Measurements from ENCODE around the gene EDN1.

EDN1 gene

DNA sequence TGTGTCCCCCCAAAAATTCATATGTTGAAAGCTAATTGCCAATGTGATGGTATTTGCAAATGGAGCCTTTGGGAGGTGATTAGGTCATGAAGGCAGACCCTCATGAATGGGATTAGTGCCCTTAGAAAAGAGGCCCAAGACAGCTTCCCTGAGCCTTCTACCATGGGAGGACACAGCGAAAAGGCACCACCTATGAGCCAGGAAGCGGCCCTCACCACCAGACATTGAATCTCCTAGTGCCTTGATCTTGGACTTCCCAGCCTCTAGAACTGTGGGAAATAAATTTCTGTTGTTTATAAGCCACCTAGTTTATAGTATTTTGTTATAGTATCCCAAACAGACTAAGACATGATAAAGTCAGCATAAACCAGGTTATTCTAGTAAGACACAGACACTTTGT lies 18.9 kb downstream of the EDN1 start:
- Histone ChIP-seq H2AFZ (ENCODE audit: low read depth) (no peak overlapping the region), H3K4me1 (ENCODE audit: low read depth, poor library complexity, severe bottlenecking) (no peaks in the 10 kb centered on the region), H3K27me3 (ENCODE audit: insufficient read depth, low read depth) (no peaks in the 10 kb centered on the region), H3K9ac (no peak overlapping the region), H3K4me2 (no peak overlapping the region), H3K36me3 (ENCODE audit: insufficient read depth) (no peaks in the 10 kb centered on the region), H3K27ac (no peak overlapping the region), H3K79me2 (ENCODE audit: insufficient read depth, low read depth) (no peaks in the 10 kb centered on the region), H3K4me3 (IDR thresholded peaks at IDR 0.05; ENCODE audit: insufficient read depth, low read depth, low read length) (no peak overlapping the region), H4K20me1 (ENCODE audit: insufficient read depth) (no peaks in the 10 kb centered on the region)
- TF ChIP-seq CTCF (conservative IDR thresholded peaks at IDR 0.05; ENCODE audit: low read depth, low read length) = no peak

- no peaks in the 10 kb centered on the region for H3K4me1 ChIP-seq (ENCODE audit: low read depth, poor library complexity, severe bottlenecking)
- no peak overlapping the region for H2AFZ ChIP-seq (ENCODE audit: low read depth)
- no peaks in the 10 kb centered on the region for H3K36me3 ChIP-seq (ENCODE audit: insufficient read depth)
- H3K4me3 ChIP-seq (IDR thresholded peaks at IDR 0.05; ENCODE audit: insufficient read depth, low read depth, low read length) = no peak overlapping the region
- H3K4me2 ChIP-seq = no peak overlapping the region
- no peak overlapping the region for H3K27ac ChIP-seq
- H3K9ac ChIP-seq = no peak overlapping the region
- no peaks in the 10 kb centered on the region for H3K79me2 ChIP-seq (ENCODE audit: insufficient read depth, low read depth)
- no peak for TF ChIP-seq CTCF (conservative IDR thresholded peaks at IDR 0.05; ENCODE audit: low read depth, low read length)
- no peaks in the 10 kb centered on the region for H3K27me3 ChIP-seq (ENCODE audit: insufficient read depth, low read depth)
- H4K20me1 ChIP-seq (ENCODE audit: insufficient read depth) = no peaks in the 10 kb centered on the region
Measured at GRCh38 chr6:12311106-12311505, 20.9 kb downstream of the EDN1 start.

DNA sequence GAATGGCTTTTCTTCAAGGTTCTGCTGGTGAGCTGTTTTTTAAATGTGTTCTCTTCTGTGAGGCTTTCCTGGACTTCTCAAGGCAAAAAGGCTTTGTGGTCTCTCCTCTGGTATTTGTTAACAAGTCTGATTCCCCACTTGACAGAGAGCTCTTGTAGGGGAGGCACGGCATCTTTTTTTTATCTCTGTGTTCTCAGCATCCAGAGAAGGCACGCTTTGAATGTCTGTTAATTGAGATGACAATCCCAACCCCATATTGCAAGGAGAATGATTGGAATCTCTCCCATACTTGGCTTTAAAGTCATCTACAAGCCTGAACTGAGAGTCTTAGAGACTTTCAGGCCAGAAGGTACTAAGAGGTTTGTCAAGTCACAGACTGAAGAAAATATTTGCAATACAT lies 22.6 kb downstream of the EDN1 start:
- Histone ChIP-seq H3K4me2 (no peak overlapping the region), H3K9ac (no peak overlapping the region), H3K36me3 (ENCODE audit: insufficient read depth) (no peaks in the 10 kb centered on the region), H4K20me1 (ENCODE audit: insufficient read depth) (no peaks in the 10 kb centered on the region), H2AFZ (ENCODE audit: low read depth) (no peak overlapping the region), H3K4me3 (IDR thresholded peaks at IDR 0.05; ENCODE audit: insufficient read depth, low read depth, low read length) (no peak overlapping the region), H3K4me1 (ENCODE audit: low read depth, poor library complexity, severe bottlenecking) (no peaks in the 10 kb centered on the region), H3K27ac (no peak overlapping the region), H3K79me2 (ENCODE audit: insufficient read depth, low read depth) (no peaks in the 10 kb centered on the region), H3K27me3 (ENCODE audit: insufficient read depth, low read depth) (no peaks in the 10 kb centered on the region)
- TF ChIP-seq CTCF (conservative IDR thresholded peaks at IDR 0.05; ENCODE audit: low read depth, low read length) = no peak

- Histone ChIP-seq H3K27ac (no peak overlapping the region), H2AFZ (ENCODE audit: low read depth) (no peak overlapping the region)
Measured at GRCh38 chr6:12313306-12313991, 23.3 kb downstream of the EDN1 start.

More at GRCh38 chr6:12313306-12313991, 23.3 kb downstream of the EDN1 start:
- Histone ChIP-seq H3K9ac (no peak overlapping the region), H4K20me1 (ENCODE audit: insufficient read depth) (no peaks in the 10 kb centered on the region), H3K27me3 (ENCODE audit: insufficient read depth, low read depth) (no peaks in the 10 kb centered on the region), H3K4me1 (ENCODE audit: low read depth, poor library complexity, severe bottlenecking) (no peaks in the 10 kb centered on the region), H3K4me3 (IDR thresholded peaks at IDR 0.05; ENCODE audit: insufficient read depth, low read depth, low read length) (no peak overlapping the region), H3K36me3 (ENCODE audit: insufficient read depth) (no peaks in the 10 kb centered on the region), H3K79me2 (ENCODE audit: insufficient read depth, low read depth) (no peaks in the 10 kb centered on the region), H3K4me2 (no peak overlapping the region)
- no peak for TF ChIP-seq CTCF (conservative IDR thresholded peaks at IDR 0.05; ENCODE audit: low read depth, low read length)
